Measurements from ENCODE around the gene STARD10.

Gene STARD10

GRCh38 chr11:72768581-72768980 is 25.3 kb downstream of the STARD10 start:
- no peak for TF ChIP-seq CTCF (IDR thresholded peaks at IDR 0.05; ENCODE audit: low read depth, low read length, missing control alignments)

GRCh38 chr11:72767203-72768062 is 26.4 kb downstream of the STARD10 start:
- no peak for TF ChIP-seq CTCF (IDR thresholded peaks at IDR 0.05; ENCODE audit: low read depth, low read length, missing control alignments)
- DNase-seq (ENCODE audit: low read depth), result no peak
- H3K4me3 ChIP-seq (ENCODE audit: low read depth, low read length), result no peak overlapping the region

More at GRCh38 chr11:72768581-72768980, 25.3 kb downstream of the STARD10 start:
- DNase-seq (ENCODE audit: low read depth), result no peak
- no peak overlapping the region for H3K4me3 ChIP-seq (ENCODE audit: low read depth, low read length)

- no peak for TF ChIP-seq CTCF (IDR thresholded peaks at IDR 0.05; ENCODE audit: low read depth, low read length, missing control alignments)
- DNase-seq (ENCODE audit: low read depth), result no peak
- H3K4me3 ChIP-seq (ENCODE audit: low read depth, low read length), result no peak overlapping the region
Observed at GRCh38 chr11:72766152-72766902, 27.5 kb downstream of the STARD10 start.

- no peak overlapping the region for H3K4me3 ChIP-seq (ENCODE audit: low read depth, low read length)
- no peak for DNase-seq (ENCODE audit: low read depth)
- TF ChIP-seq CTCF (IDR thresholded peaks at IDR 0.05; ENCODE audit: low read depth, low read length, missing control alignments), result no peak
Observed at GRCh38 chr11:72764503-72764902, 29.3 kb downstream of the STARD10 start.

GRCh38 chr11:72763823-72764222 is 30.0 kb downstream of the STARD10 start:
- no peak for DNase-seq (ENCODE audit: low read depth)
- H3K4me3 ChIP-seq (ENCODE audit: low read depth, low read length), result no peak overlapping the region
- no peak for TF ChIP-seq CTCF (IDR thresholded peaks at IDR 0.05; ENCODE audit: low read depth, low read length, missing control alignments)

GRCh38 chr11:72762641-72763304 is 31.1 kb downstream of the STARD10 start:
- no peak overlapping the region for H3K4me3 ChIP-seq (ENCODE audit: low read depth, low read length)
- DNase-seq (ENCODE audit: low read depth), result no peak
- no peak for TF ChIP-seq CTCF (IDR thresholded peaks at IDR 0.05; ENCODE audit: low read depth, low read length, missing control alignments)
